K562 (cell line): ENCODE data around the gene PCLAF. TPM values are rescaled to one million over a fixed set of nuclear protein-coding genes. Genes with fewer than 3 reads are reported as not detected.
A peak's percentile ranks its signal among the peaks of the same experiment; 100 is the strongest.

Experiments used
- DDX20 ChIP-seq: fragments of 450-650 bp; IDR thresholded peaks from 2 replicates; pipeline ENCODE4 v1.6.1; 2016; ENCODE audit warnings: missing genetic modification characterization, low read depth, mild to moderate bottlenecking, missing compliant biosample characterization, moderate library complexity
- ELF1 ChIP-seq: fragments of 200-800 bp; sonication (Bioruptor generic); IDR thresholded peaks from 2 replicates; pipeline ENCODE4 v1.6.1; 2016; ENCODE audit warnings: missing genetic modification characterization, missing compliant biosample characterization
- ETV5 ChIP-seq: sonication (generic); formaldehyde crosslinking; IDR thresholded peaks from 2 replicates; pipeline ENCODE4 v1.4.0; 2020; ENCODE audit warnings: low read depth, mild to moderate bottlenecking, missing genetic modification reagents
- FOXJ3 ChIP-seq: sonication (generic); formaldehyde crosslinking; IDR thresholded peaks from 2 replicates; pipeline ENCODE4 v1.4.0; 2020; ENCODE audit warnings: mild to moderate bottlenecking, missing genetic modification reagents
- GATAD2B ChIP-seq: fragments of 450-650 bp; IDR thresholded peaks from 2 replicates; pipeline ENCODE4 v1.6.1; 2017; ENCODE audit warnings: mild to moderate bottlenecking, borderline replicate concordance
- HDAC3 ChIP-seq: fragments of 450-650 bp; IDR thresholded peaks from 2 replicates; pipeline ENCODE4 v1.6.1; 2018; ENCODE audit warnings: borderline replicate concordance, mild to moderate bottlenecking, moderate library complexity; ENCODE audit not compliant: partially characterized antibody
- L3MBTL2 ChIP-seq: fragments of 450-650 bp; IDR thresholded peaks from 2 replicates; pipeline ENCODE4 v1.6.1; 2016; ENCODE audit warnings: mild to moderate bottlenecking, moderate library complexity
- MEF2D ChIP-seq: conservative IDR thresholded peaks from 2 replicates; pipeline ENCODE4 v1.6.1; 2016; ENCODE audit warnings: low read depth, missing genetic modification characterization, missing compliant biosample characterization
- MXI1 ChIP-seq: IDR thresholded peaks from 2 replicates; pipeline ENCODE4 v1.6.1; 2011; ENCODE audit warnings: low read depth, mild to moderate bottlenecking, improper control_type of control experiment, low read length
- POU5F1 ChIP-seq: fragments of 150-350 bp; IDR thresholded peaks from 2 replicates; pipeline ENCODE4 v1.6.1; 2014; ENCODE audit warnings: borderline replicate concordance, low read length, low read depth, mild to moderate bottlenecking; ENCODE audit not compliant: partially characterized antibody
- SAP30 ChIP-seq: fragments of 200-600 bp; sonication (generic); IDR thresholded peaks from 2 replicates; pipeline ENCODE4 v1.6.1; 2012; ENCODE audit warnings: borderline replicate concordance, low read depth, mild to moderate bottlenecking, moderate library complexity, low read length, control low read depth, inconsistent platforms; ENCODE audit not compliant: insufficient read depth, poor library complexity, severe bottlenecking
- SP1 ChIP-seq: sonication (generic); formaldehyde crosslinking; IDR thresholded peaks from 2 replicates; pipeline ENCODE4 v1.8.1; 2022; ENCODE audit warnings: mild to moderate bottlenecking, missing genetic modification reagents
- STAG1 ChIP-seq: sonication (generic); formaldehyde crosslinking; IDR thresholded peaks from 2 replicates; pipeline ENCODE4 v1.5.0; 2020; ENCODE audit warnings: missing genetic modification reagents, borderline replicate concordance
- ZBTB17 ChIP-seq: fragments of 450-650 bp; formaldehyde crosslinking; IDR thresholded peaks from 2 replicates; pipeline ENCODE4 v1.4.0; 2020; ENCODE audit warnings: mild to moderate bottlenecking
- ZNF12 ChIP-seq: sonication (generic); formaldehyde crosslinking; IDR thresholded peaks from 2 replicates; pipeline ENCODE4 v1.4.0; 2020; ENCODE audit warnings: mild to moderate bottlenecking, missing genetic modification reagents
- ZNF639 ChIP-seq, 2 experiments: fragments of 200-800 bp in 1 of 2; sonication (Bioruptor generic) in 1 of 2; sonication (generic) in 1 of 2; formaldehyde crosslinking in 1 of 2; IDR thresholded peaks in 1 of 2; conservative IDR thresholded peaks in 1 of 2; 2 replicates each; pipeline versions ENCODE4 v1.5.0 to v1.6.1; 2016 to 2020; ENCODE audit warnings: missing compliant biosample characterization in 1 of 2, missing genetic modification characterization in 1 of 2, missing genetic modification reagents in 1 of 2
- ZNF740 ChIP-seq, 3 experiments: fragments of 200-800 bp in 1 of 3; sonication (Bioruptor generic) in 1 of 3; sonication (generic) in 1 of 3; formaldehyde crosslinking in 1 of 3; IDR thresholded peaks; 2 replicates each; pipeline versions ENCODE4 v1.6.1 to v1.8.0; 2016 to 2022; ENCODE audit warnings: mild to moderate bottlenecking in 2 of 3, missing compliant biosample characterization in 2 of 3, missing genetic modification characterization in 2 of 3, missing genetic modification reagents in 1 of 3
- polyA plus RNA-seq, 8 experiments: library from polyadenylated mRNA; depleted of rRNA in 4 of 8; stranded (reverse) in 5 of 8; unstranded in 3 of 8; fragments of >200 nt; fragmentation: Nextera tagmentation in 2 of 8; fragmentation: Illumina TruSeq in 1 of 8; extraction: Ambion mirVana in 2 of 8; extraction: Trizol in 1 of 8; gene quantifications; 2 replicates each; pipeline versions ENCODE4 v1.2.1 to v1.2.3, GENCODE V29; 2011 to 2014; ENCODE audit warnings: inconsistent platforms in 1 of 8, missing spikeins in 1 of 8
- total RNA-seq, 7 experiments: library from RNA; depleted of rRNA in 6 of 7; stranded (reverse); fragments of >200 nt in 6 of 7; fragmentation: Illumina TruSeq in 2 of 7; extraction: Trizol in 2 of 7; gene quantifications; 2 replicates each; pipeline versions ENCODE4 v1.2.1 to v1.2.3, GENCODE V29; 2011 to 2021; ENCODE audit warnings: low replicate concordance in 1 of 7
- TF ChIP-seq, protein P1 (sequence below): fragments of 450-650 bp; formaldehyde crosslinking; IDR thresholded peaks from 2 replicates; pipeline ENCODE4 v1.4.0; 2020; ENCODE audit warnings: mild to moderate bottlenecking
- TF ChIP-seq, protein P2 (sequence below): fragments of 250-450 bp; sonication (Bioruptor Pico); IDR thresholded peaks from 2 replicates; pipeline ENCODE4 v1.4.0; 2020; ENCODE audit warnings: mild to moderate bottlenecking, moderate library complexity, borderline replicate concordance

The PCLAF gene
- total and polyA plus RNA-seq, 9 of the 15 experiments (the other 6 are each of a cell fraction or from before 2014, with no cell fraction given): 112 to 881 (median 360) TPM

DNA sequence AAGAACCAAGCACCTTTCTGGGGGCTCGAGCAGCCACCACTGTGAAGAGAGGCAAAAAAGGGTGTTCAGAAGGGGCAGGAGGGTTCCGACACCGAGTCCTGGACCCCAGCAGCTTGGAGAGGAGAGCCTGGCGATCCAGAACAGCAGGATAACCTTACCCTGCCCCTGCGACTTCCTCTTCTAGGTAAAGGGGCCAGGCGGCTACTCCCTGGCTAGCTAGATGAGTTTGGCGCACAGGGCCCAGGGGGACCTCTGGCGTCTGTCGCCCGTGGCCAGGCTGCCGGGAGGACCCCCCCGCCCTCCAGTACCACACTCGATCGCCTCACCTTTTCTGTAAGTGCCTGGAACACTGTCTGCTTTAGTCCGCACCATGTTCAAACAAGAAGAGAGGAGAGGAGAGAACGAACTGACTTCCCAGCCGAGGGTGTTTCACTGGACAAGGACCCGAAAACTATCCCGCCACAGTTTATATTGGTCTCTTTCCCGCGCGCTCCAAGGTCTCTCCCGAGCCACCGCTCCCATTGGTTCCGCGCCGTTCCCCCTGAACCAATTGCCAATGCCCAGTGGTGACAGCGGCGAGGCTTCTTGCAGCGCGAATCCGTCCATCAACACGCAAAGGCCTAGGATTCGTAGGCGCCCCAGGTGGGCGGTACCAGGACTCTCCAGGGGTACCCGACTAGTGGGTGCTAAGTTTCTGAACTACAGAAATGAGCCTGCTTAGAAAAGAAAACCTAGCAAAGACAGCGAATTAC lies at the start of gene PCLAF (continued):
- TF ChIP-seq, protein P1, sequence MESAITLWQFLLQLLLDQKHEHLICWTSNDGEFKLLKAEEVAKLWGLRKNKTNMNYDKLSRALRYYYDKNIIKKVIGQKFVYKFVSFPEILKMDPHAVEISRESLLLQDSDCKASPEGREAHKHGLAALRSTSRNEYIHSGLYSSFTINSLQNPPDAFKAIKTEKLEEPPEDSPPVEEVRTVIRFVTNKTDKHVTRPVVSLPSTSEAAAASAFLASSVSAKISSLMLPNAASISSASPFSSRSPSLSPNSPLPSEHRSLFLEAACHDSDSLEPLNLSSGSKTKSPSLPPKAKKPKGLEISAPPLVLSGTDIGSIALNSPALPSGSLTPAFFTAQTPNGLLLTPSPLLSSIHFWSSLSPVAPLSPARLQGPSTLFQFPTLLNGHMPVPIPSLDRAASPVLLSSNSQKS (CRISPR knock-in tag): no peak
- TF ChIP-seq ELF1 (tag) (no peak), DDX20 (tag) (no peak), ETV5 (CRISPR knock-in tag) (peak; percentile 51; the same call in 1 of the 2 replicates), SAP30 (peak; percentile 86), L3MBTL2 (peak; percentile 89), POU5F1 (no peak), ZNF12 (no peak), STAG1 (CRISPR knock-in tag) (no peak), GATAD2B (no peak), MXI1 (0 out of 2 replicates have a peak, but pooled peaks have one; percentile 25), ZBTB17 (CRISPR knock-in tag) (no peak), HDAC3 (no peak), FOXJ3 (CRISPR knock-in tag) (no peak), MEF2D (no peak), ZNF639 (CRISPR knock-in tag; conservative IDR thresholded peaks at IDR 0.05 in 1 of 2, IDR thresholded peaks at IDR 0.05 in 1 of 2) (no peak), SP1 (CRISPR knock-in tag) (peak; percentile 45; the same call in 1 of the 2 replicates), ZNF740 (CRISPR knock-in tag; IDR thresholded peaks at IDR 0.05) (peak; percentile 63; the same call in 1 of the 2 replicates), ZNF740 (tag; IDR thresholded peaks at IDR 0.05) (no peak)
- TF ChIP-seq, protein P2, sequence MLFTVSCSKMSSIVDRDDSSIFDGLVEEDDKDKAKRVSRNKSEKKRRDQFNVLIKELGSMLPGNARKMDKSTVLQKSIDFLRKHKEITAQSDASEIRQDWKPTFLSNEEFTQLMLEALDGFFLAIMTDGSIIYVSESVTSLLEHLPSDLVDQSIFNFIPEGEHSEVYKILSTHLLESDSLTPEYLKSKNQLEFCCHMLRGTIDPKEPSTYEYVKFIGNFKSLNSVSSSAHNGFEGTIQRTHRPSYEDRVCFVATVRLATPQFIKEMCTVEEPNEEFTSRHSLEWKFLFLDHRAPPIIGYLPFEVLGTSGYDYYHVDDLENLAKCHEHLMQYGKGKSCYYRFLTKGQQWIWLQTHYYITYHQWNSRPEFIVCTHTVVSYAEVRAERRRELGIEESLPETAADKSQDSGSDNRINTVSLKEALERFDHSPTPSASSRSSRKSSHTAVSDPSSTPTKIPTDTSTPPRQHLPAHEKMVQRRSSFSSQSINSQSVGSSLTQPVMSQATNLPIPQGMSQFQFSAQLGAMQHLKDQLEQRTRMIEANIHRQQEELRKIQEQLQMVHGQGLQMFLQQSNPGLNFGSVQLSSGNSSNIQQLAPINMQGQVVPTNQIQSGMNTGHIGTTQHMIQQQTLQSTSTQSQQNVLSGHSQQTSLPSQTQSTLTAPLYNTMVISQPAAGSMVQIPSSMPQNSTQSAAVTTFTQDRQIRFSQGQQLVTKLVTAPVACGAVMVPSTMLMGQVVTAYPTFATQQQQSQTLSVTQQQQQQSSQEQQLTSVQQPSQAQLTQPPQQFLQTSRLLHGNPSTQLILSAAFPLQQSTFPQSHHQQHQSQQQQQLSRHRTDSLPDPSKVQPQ (CRISPR knock-in tag): no peak
